SK-N-SH (cell line): ENCODE measurements around the gene ITGAV.

Experiments
- CTCF ChIP-seq: fragments of 200-600 bp; sonication (generic); IDR thresholded peaks from 2 replicates; pipeline ENCODE4 v1.6.1; 2017; ENCODE audit warnings: antibody characterized with exemption, mild to moderate bottlenecking, moderate library complexity
- EZH2phosphoT487 ChIP-seq: fragments of 200-600 bp; sonication (generic); IDR thresholded peaks from 2 replicates; pipeline ENCODE4 v1.6.1; 2017; ENCODE audit warnings: low read depth, mixed run types, mild to moderate bottlenecking, antibody characterized with exemption, moderate library complexity, borderline replicate concordance
- NFIC ChIP-seq: IDR thresholded peaks from 2 replicates; pipeline ENCODE4 v1.4.0; 2012; ENCODE audit warnings: borderline replicate concordance
- RCOR1 ChIP-seq: fragments of 150-350 bp; IDR thresholded peaks from 2 replicates; pipeline ENCODE4 v1.6.1; 2017; ENCODE audit warnings: antibody characterized with exemption, low read length
- TAF1 ChIP-seq: IDR thresholded peaks from 2 replicates; pipeline ENCODE4 v1.6.1; 2012; ENCODE audit warnings: low read depth, mild to moderate bottlenecking, low read length, moderate library complexity, borderline replicate concordance
- ZBTB33 ChIP-seq: IDR thresholded peaks from 2 replicates; pipeline ENCODE4 v1.4.0; 2012; ENCODE audit warnings: low read depth, borderline replicate concordance

- TF ChIP-seq EZH2phosphoT487 (no peak), NFIC (no peak), RCOR1 (no peak), CTCF (no peak), TAF1 (no peak), ZBTB33 (no peak)
These were observed 50.1 kb downstream of the ITGAV start for GRCh38 chr2:186639939-186640338.
